Parathyroid adenoma (tissue), 2 donors: ENCODE data around the gene CFAP221.

Experiments
- H2AFZ ChIP-seq: fragments of 300-600 bp; sonication (generic); one replicate; pipeline ENCODE4 v1.7.0; 2017; ENCODE audit warnings: antibody characterized with exemption, mild to moderate bottlenecking
- H3K27ac ChIP-seq: fragments of 300-600 bp; sonication (generic); one replicate; pipeline ENCODE4 v1.7.0; 2017
- H3K27me3 ChIP-seq: fragments of 300-600 bp; sonication (generic); one replicate; pipeline ENCODE4 v1.7.0; 2017; ENCODE audit warnings: low read length; ENCODE audit not compliant: control insufficient read depth, insufficient read depth
- H3K36me3 ChIP-seq: fragments of 300-600 bp; sonication (generic); one replicate; pipeline ENCODE4 v1.7.0; 2017; ENCODE audit warnings: low read length; ENCODE audit not compliant: control insufficient read depth, insufficient read depth
- H3K4me1 ChIP-seq: fragments of 300-600 bp; sonication (generic); one replicate; pipeline ENCODE4 v1.7.0; 2017; ENCODE audit warnings: control low read depth
- H3K4me2 ChIP-seq: fragments of 300-600 bp; sonication (generic); one replicate; pipeline ENCODE4 v1.7.0; 2017; ENCODE audit warnings: low read length
- H3K4me3 ChIP-seq: fragments of 300-600 bp; sonication (generic); one replicate; pipeline ENCODE4 v1.7.0; 2017; ENCODE audit warnings: low read depth, low read length
- H3K79me2 ChIP-seq: fragments of 300-600 bp; sonication (generic); one replicate; pipeline ENCODE4 v1.7.0; 2017; ENCODE audit warnings: control low read depth
- H3K9ac ChIP-seq: fragments of 300-600 bp; sonication (generic); one replicate; pipeline ENCODE4 v1.7.0; 2017; ENCODE audit warnings: mild to moderate bottlenecking
- H3K9me3 ChIP-seq: fragments of 300-600 bp; sonication (generic); one replicate; pipeline ENCODE4 v1.7.0; 2017; ENCODE audit warnings: low read length; ENCODE audit not compliant: control insufficient read depth
- TF ChIP-seq, protein P1 (sequence below): fragments of 300-600 bp; sonication (generic); IDR thresholded peaks from one replicate; pipeline ENCODE4 v1.7.0; 2017; ENCODE audit warnings: antibody characterized with exemption, mild to moderate bottlenecking
- donor health status: primary hyperparathyroidism.

CFAP221 gene

GRCh38 chr2:119553687-119554344 is 9.6 kb downstream of the CFAP221 start:
- Histone ChIP-seq H3K36me3 (no peaks in the 10 kb centered on the region), H3K27ac (no peak overlapping the region), H3K4me3 (no peak overlapping the region), H3K4me1 (no peaks in the 10 kb centered on the region), H3K9me3 (no peaks in the 10 kb centered on the region), H3K4me2 (no peak overlapping the region), H3K9ac (no peak overlapping the region), H3K27me3 (no peaks in the 10 kb centered on the region), H3K79me2 (no peaks in the 10 kb centered on the region), H2AFZ (no peak overlapping the region)
- TF ChIP-seq, protein P1, sequence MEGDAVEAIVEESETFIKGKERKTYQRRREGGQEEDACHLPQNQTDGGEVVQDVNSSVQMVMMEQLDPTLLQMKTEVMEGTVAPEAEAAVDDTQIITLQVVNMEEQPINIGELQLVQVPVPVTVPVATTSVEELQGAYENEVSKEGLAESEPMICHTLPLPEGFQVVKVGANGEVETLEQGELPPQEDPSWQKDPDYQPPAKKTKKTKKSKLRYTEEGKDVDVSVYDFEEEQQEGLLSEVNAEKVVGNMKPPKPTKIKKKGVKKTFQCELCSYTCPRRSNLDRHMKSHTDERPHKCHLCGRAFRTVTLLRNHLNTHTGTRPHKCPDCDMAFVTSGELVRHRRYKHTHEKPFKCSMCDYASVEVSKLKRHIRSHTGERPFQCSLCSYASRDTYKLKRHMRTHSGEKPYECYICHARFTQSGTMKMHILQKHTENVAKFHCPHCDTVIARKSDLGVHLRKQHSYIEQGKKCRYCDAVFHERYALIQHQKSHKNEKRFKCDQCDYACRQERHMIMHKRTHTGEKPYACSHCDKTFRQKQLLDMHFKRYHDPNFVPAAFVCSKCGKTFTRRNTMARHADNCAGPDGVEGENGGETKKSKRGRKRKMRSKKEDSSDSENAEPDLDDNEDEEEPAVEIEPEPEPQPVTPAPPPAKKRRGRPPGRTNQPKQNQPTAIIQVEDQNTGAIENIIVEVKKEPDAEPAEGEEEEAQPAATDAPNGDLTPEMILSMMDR, result no peak

GRCh38 chr2:119565481-119565880 is 21.2 kb downstream of the CFAP221 start:
- no peaks in the 10 kb centered on the region for H3K36me3 ChIP-seq
- TF ChIP-seq, protein P1, result no peak
- H3K27me3 ChIP-seq, result no peaks in the 10 kb centered on the region
- no peak overlapping the region for H3K4me3 ChIP-seq
- H3K79me2 ChIP-seq, result no peaks in the 10 kb centered on the region
- no peaks in the 10 kb centered on the region for H3K9me3 ChIP-seq
- H3K4me2 ChIP-seq, result no peak overlapping the region
- H2AFZ ChIP-seq, result no peak overlapping the region
- H3K27ac ChIP-seq, result no peak overlapping the region
- no peak overlapping the region for H3K9ac ChIP-seq
- H3K4me1 ChIP-seq, result no peaks in the 10 kb centered on the region

GRCh38 chr2:119567292-119567691 is 23.0 kb downstream of the CFAP221 start:
- Histone ChIP-seq H3K27ac (no peak overlapping the region), H3K36me3 (no peaks in the 10 kb centered on the region), H3K4me2 (no peak overlapping the region), H3K4me3 (no peak overlapping the region), H3K4me1 (no peaks in the 10 kb centered on the region), H3K27me3 (no peaks in the 10 kb centered on the region), H3K9ac (no peak overlapping the region), H2AFZ (no peak overlapping the region), H3K79me2 (no peaks in the 10 kb centered on the region), H3K9me3 (no peaks in the 10 kb centered on the region)
- TF ChIP-seq, protein P1, result no peak

DNA sequence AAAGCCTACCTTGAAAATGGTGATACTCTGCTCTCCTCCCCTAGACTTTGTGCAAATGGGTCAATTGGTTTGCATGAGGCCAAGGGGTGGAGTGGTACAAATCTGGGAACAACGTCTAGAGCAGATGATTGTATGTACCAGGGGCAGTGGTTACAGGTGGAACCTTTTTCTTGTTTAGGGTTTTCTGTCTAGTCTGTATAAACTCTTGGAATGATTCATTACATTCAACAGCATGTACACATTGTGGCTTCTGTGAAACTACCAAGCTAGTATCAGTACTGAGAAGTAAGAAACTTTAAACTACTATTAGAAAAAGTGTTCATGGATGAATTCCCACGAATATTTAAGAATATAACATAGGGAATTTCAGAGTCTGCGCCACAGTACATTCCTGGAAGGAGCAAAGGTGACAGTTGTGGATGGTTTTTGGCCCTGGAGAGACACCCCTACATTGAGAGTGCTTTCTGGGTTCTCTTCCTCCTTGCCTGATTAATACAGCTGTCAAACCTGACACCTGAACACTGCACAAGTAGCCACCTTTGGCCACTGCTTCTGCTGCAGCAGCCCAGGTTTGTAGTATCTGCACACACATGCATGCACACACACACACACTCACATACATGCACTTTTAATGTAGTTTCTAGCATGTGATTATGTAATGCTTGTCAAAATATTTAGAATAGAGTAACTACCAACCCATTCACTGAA is 30.0 kb downstream of the CFAP221 start:
- H3K27ac ChIP-seq, result no peak overlapping the region
- no peak overlapping the region for H3K4me3 ChIP-seq
- H3K27me3 ChIP-seq, result no peaks in the 10 kb centered on the region
- no peak overlapping the region for H3K4me2 ChIP-seq
- H2AFZ ChIP-seq, result no peak overlapping the region
- H3K4me1 ChIP-seq, result no peaks in the 10 kb centered on the region
- H3K79me2 ChIP-seq, result no peaks in the 10 kb centered on the region
- H3K36me3 ChIP-seq, result no peaks in the 10 kb centered on the region
- no peak overlapping the region for H3K9ac ChIP-seq
- TF ChIP-seq, protein P1, result no peak
- no peaks in the 10 kb centered on the region for H3K9me3 ChIP-seq

DNA sequence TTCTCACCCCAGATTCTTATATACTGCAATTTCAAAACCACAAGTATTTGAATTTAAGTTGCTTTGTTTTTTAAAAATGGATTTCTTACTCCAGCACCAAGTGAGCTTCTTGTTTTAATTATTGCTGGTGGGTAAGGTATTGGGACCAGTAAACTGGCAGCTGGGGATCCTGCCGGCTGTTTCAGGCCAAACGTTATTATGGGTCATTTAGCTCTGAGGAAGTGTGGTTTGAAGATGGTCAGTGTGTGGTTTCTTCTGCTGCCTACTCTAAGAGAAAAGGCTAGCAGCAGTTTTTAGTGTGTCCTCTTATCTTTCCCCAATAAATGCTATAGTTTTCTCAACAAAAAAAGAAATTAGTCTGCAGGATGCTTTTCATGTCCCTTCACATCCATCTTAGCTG is 30.6 kb downstream of the CFAP221 start:
- no peak overlapping the region for H2AFZ ChIP-seq
- H3K27ac ChIP-seq, result no peak overlapping the region
- no peaks in the 10 kb centered on the region for H3K4me1 ChIP-seq
- no peaks in the 10 kb centered on the region for H3K36me3 ChIP-seq
- H3K9me3 ChIP-seq, result no peaks in the 10 kb centered on the region
- H3K27me3 ChIP-seq, result no peaks in the 10 kb centered on the region
- H3K79me2 ChIP-seq, result no peaks in the 10 kb centered on the region
- no peak overlapping the region for H3K9ac ChIP-seq
- H3K4me3 ChIP-seq, result no peak overlapping the region
- H3K4me2 ChIP-seq, result no peak overlapping the region
- TF ChIP-seq, protein P1, result no peak
